Suprapubic skin (tissue), 4 donors: ENCODE measurements around the gene REG4.

Experiments used
- CTCF ChIP-seq, 2 donors: fragments of 200-600 bp in 1 of 2; fragments of 450-650 bp in 1 of 2; sonication (generic) in 1 of 2; IDR thresholded peaks; one replicate each; pipeline ENCODE4 v1.5.1; 2016 to 2019; ENCODE audit warnings: antibody characterized with exemption in 2 of 2, mild to moderate bottlenecking in 1 of 2, moderate library complexity in 1 of 2
- POLR2A ChIP-seq, 2 donors: fragments of 450-650 bp; IDR thresholded peaks; one replicate each; pipeline ENCODE4 v1.6.1; 2017; ENCODE audit warnings: antibody characterized with exemption in 2 of 2, mild to moderate bottlenecking in 2 of 2, moderate library complexity in 2 of 2
- POLR2AphosphoS5 ChIP-seq, 3 donors: sonication (generic); formaldehyde crosslinking; IDR thresholded peaks; one replicate each; pipeline ENCODE4 v1.6.1; 2017; ENCODE audit warnings: antibody characterized with exemption in 3 of 3

GRCh38 chr1:119799599-119800177 is 11.6 kb downstream of the REG4 start:
- TF ChIP-seq POLR2AphosphoS5 (IDR thresholded peaks at IDR 0.05) (no peak), CTCF (IDR thresholded peaks at IDR 0.05) (no peak), POLR2A (IDR thresholded peaks at IDR 0.05) (no peak)
